Panc1 (cell line): ENCODE results near the gene NKAIN4. TPM values are rescaled to one million over a fixed set of nuclear protein-coding genes. Genes with fewer than 3 reads are reported as not detected.

ENCODE experiments used
- ATAC-seq: fragments of 200-7000 bp; cut with Tn5 transposase; 2 replicates; pipeline ENCODE4 v1.9.1; 2020; ENCODE audit warnings: mild to moderate bottlenecking, moderate library complexity
- BruUV-seq: library from RNA; stranded (reverse); fragments of 400-500 nt; replicated peaks from 2 replicates; lab custom pipeline; 2021; lab: Mats Ljungman, UMichigan
- CTCF ChIA-PET: fragments of 300-600 bp; sonication (Branson Sonifier 250); formaldehyde crosslinking; loops from one replicate; lab custom pipeline; 2022; ENCODE audit warnings: antibody characterized with exemption; lab: Charles Lee
- POLR2A ChIA-PET: fragments of 300-600 bp; sonication (Branson Sonifier 250); formaldehyde crosslinking; loops from one replicate; lab custom pipeline; 2022; ENCODE audit warnings: antibody characterized with exemption; lab: Charles Lee
- DNase-seq: peaks from one replicate; pipeline ENCODE4 v3.0.0-alpha.2; 2010; ENCODE audit warnings: low read depth, low spot score
- H3K27ac ChIP-seq: 2 replicates; pipeline ENCODE4 v1.5.1; 2011; ENCODE audit warnings: mild to moderate bottlenecking, low read length, inconsistent platforms
- H3K27me3 ChIP-seq: fragments of 200-500 bp; sonication (Bioruptor generic); 2 replicates; pipeline ENCODE4 v1.6.0; 2014; ENCODE audit warnings: low read length, inconsistent platforms; ENCODE audit not compliant: control insufficient read depth, insufficient read depth
- H3K36me3 ChIP-seq: fragments of 200-500 bp; sonication (Bioruptor generic); 2 replicates; pipeline ENCODE4 v1.5.1; 2014; ENCODE audit warnings: inconsistent platforms, mild to moderate bottlenecking, low read length, moderate library complexity; ENCODE audit not compliant: control insufficient read depth, insufficient read depth
- H3K4me1 ChIP-seq: 2 replicates; pipeline ENCODE4 v1.5.1; 2011; ENCODE audit warnings: inconsistent platforms, mild to moderate bottlenecking, low read length, moderate library complexity; ENCODE audit not compliant: control insufficient read depth, insufficient read depth
- H3K4me3 ChIP-seq, 2 experiments: 2 replicates each; pipeline ENCODE4 v1.5.1; 2011 to 2012; ENCODE audit warnings: low read depth in 2 of 2, low read length in 2 of 2, mild to moderate bottlenecking in 2 of 2, inconsistent platforms in 1 of 2, moderate library complexity in 1 of 2
- H3K9me3 ChIP-seq: fragments of 200-500 bp; sonication (Bioruptor generic); 2 replicates; pipeline ENCODE4 v1.5.1; 2014; ENCODE audit warnings: low read depth, mild to moderate bottlenecking, inconsistent platforms, low read length, moderate library complexity; ENCODE audit not compliant: control insufficient read depth, insufficient read depth
- CTCF ChIP-seq: fragments of 450-650 bp; IDR thresholded peaks from 2 replicates; pipeline ENCODE4 v1.5.1; 2017; ENCODE audit warnings: mild to moderate bottlenecking
- POLR2AphosphoS5 ChIP-seq: IDR thresholded peaks from 2 replicates; pipeline ENCODE4 v1.6.1; 2012; ENCODE audit warnings: mild to moderate bottlenecking, low read depth, low read length, moderate library complexity
- SIN3A ChIP-seq: IDR thresholded peaks from 2 replicates; pipeline ENCODE4 v1.6.1; 2012; ENCODE audit warnings: low read depth, mild to moderate bottlenecking, low read length, moderate library complexity, borderline replicate concordance; ENCODE audit not compliant: insufficient read depth
- TCF7L2 ChIP-seq: IDR thresholded peaks from 2 replicates; pipeline ENCODE4 v1.6.1; 2011; ENCODE audit warnings: mild to moderate bottlenecking, low read depth, low read length, inconsistent platforms
- in situ Hi-C: cut with HindIII; loops from 2 replicates; pipeline ENCODE4 v1.10.0; 2016; ENCODE audit warnings: low sequenced_read_pairs, low pct_unique_long_range_greater_than_20kb
- intact Hi-C: fragments of 100-400 bp; cut with micrococcal nuclease; formaldehyde crosslinking; loops from one replicate; pipeline ENCODE4 v1.10.0; 2022; ENCODE audit not compliant: unreplicated experiment
- total RNA-seq: library from RNA; stranded (reverse); gene quantifications from one replicate; pipeline ENCODE4 v1.2.1, GENCODE V29; 2021; ENCODE audit not compliant: unreplicated experiment
- TF ChIP-seq, protein P1 (sequence below), 2 experiments: IDR thresholded peaks; 2 replicates each; pipeline ENCODE4 v1.6.1; 2011 to 2012; ENCODE audit warnings: low read depth in 2 of 2, control low read depth in 1 of 2, low read length in 1 of 2, mild to moderate bottlenecking in 1 of 2, moderate library complexity in 1 of 2; ENCODE audit not compliant: insufficient read depth in 1 of 2

NKAIN4 gene
- total RNA-seq, 1 experiment from 2014 or later = 5.5 TPM

- Histone ChIP-seq H3K36me3 (no peaks in the 10 kb centered on the region), H3K4me3 (no peak overlapping the region), H3K9me3 (no peaks in the 10 kb centered on the region), H3K4me1 (0 out of 2 replicates have a peak, but pooled peaks cover 1% of the 10 kb centered on the region), H3K27ac (no peak overlapping the region), H3K27me3 (no peaks in the 10 kb centered on the region; the same call in 1 of the 2 replicates)
- CTCF ChIA-PET = interaction anchor here (2.0 kb wide), 1 partner anchor 36 kb away, joined by 9 read pairs; no protein-coding TSS in a partner anchor
- intact Hi-C loops (no loop called here), in situ Hi-C loops (no loop called here)
- TF ChIP-seq TCF7L2 (no peak), SIN3A (no peak), CTCF (no peak), POLR2AphosphoS5 (no peak)
- TF ChIP-seq, protein P1, sequence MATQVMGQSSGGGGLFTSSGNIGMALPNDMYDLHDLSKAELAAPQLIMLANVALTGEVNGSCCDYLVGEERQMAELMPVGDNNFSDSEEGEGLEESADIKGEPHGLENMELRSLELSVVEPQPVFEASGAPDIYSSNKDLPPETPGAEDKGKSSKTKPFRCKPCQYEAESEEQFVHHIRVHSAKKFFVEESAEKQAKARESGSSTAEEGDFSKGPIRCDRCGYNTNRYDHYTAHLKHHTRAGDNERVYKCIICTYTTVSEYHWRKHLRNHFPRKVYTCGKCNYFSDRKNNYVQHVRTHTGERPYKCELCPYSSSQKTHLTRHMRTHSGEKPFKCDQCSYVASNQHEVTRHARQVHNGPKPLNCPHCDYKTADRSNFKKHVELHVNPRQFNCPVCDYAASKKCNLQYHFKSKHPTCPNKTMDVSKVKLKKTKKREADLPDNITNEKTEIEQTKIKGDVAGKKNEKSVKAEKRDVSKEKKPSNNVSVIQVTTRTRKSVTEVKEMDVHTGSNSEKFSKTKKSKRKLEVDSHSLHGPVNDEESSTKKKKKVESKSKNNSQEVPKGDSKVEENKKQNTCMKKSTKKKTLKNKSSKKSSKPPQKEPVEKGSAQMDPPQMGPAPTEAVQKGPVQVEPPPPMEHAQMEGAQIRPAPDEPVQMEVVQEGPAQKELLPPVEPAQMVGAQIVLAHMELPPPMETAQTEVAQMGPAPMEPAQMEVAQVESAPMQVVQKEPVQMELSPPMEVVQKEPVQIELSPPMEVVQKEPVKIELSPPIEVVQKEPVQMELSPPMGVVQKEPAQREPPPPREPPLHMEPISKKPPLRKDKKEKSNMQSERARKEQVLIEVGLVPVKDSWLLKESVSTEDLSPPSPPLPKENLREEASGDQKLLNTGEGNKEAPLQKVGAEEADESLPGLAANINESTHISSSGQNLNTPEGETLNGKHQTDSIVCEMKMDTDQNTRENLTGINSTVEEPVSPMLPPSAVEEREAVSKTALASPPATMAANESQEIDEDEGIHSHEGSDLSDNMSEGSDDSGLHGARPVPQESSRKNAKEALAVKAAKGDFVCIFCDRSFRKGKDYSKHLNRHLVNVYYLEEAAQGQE (IDR thresholded peaks at IDR 0.05; ENCODE audit: insufficient read depth in 1 of 2, low read depth in 2 of 2, low read length in 1 of 2) = no peak
- BruUV-seq = no TSS peak
- no peak for DNase-seq
- POLR2A ChIA-PET = no interaction called here
- no peak for ATAC-seq
Observed at GRCh38 chr20:63259734-63260460, 5.6 kb upstream of the NKAIN4 start.

DNA sequence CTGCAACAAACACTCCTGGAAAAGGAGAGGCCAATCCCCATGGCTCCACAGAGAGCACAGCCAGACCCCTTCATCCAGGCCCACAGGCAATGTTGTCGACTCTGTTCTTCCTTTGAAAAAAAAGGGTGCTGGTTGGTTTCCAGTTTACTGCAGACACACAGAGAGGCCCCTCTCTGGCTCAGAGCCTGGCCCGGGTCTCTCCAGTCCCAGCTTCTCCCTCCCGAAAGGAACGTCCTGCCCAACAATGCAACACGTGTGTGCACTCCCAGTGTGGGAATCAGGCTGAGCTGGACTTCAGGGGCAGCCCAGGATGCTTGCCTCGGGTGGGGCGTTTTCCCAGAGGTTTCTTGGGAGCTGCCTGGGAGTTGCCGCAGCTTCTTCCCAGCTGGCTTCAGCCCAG, 4.5 kb upstream of the NKAIN4 start:
- Histone ChIP-seq H3K4me3 (no peak overlapping the region), H3K9me3 (no peaks in the 10 kb centered on the region), H3K36me3 (no peaks in the 10 kb centered on the region), H3K4me1 (0 out of 2 replicates have a peak, but pooled peaks cover 3% of the 10 kb centered on the region), H3K27ac (no peak overlapping the region), H3K27me3 (no peaks in the 10 kb centered on the region; the same call in 1 of the 2 replicates)
- intact Hi-C loops (no loop called here), in situ Hi-C loops (no loop called here)
- ChIA-PET POLR2A (no interaction called here), CTCF (interaction anchor here (2.0 kb wide), 1 partner anchor 35 kb away, joined by 9 read pairs; no protein-coding TSS in a partner anchor)
- ATAC-seq (no peak), DNase-seq (no peak)
- TF ChIP-seq TCF7L2 (no peak), POLR2AphosphoS5 (no peak)
- no TSS peak for BruUV-seq

GRCh38 chr20:63257629-63258028, 3.4 kb upstream of the NKAIN4 start:
- no peaks in the 10 kb centered on the region; the same call in 1 of the 2 replicates for H3K27me3 ChIP-seq
- ChIA-PET POLR2A (no interaction called here), CTCF (no interaction called here)
- peaks cover 3% of the 10 kb centered on the region; the same call in 1 of the 2 replicates for H3K4me1 ChIP-seq
- H3K9me3 ChIP-seq = no peaks in the 10 kb centered on the region
- intact Hi-C loops = no loop called here
- H3K36me3 ChIP-seq = no peaks in the 10 kb centered on the region
- TF ChIP-seq, protein P1 (IDR thresholded peaks at IDR 0.05; ENCODE audit: insufficient read depth in 1 of 2, low read depth in 2 of 2, low read length in 1 of 2) = no peak
- TF ChIP-seq POLR2AphosphoS5 = no peak
- no peak for TF ChIP-seq CTCF
- TF ChIP-seq TCF7L2 = no peak
- TF ChIP-seq SIN3A = no peak
- ATAC-seq = no peak
- in situ Hi-C loops = no loop called here
- BruUV-seq = no TSS peak
- H3K27ac ChIP-seq = no peak overlapping the region
- DNase-seq = no peak
- H3K4me3 ChIP-seq = no peak overlapping the region
